Measurements from ENCODE around the gene NGEF.

Gene NGEF

DNA sequence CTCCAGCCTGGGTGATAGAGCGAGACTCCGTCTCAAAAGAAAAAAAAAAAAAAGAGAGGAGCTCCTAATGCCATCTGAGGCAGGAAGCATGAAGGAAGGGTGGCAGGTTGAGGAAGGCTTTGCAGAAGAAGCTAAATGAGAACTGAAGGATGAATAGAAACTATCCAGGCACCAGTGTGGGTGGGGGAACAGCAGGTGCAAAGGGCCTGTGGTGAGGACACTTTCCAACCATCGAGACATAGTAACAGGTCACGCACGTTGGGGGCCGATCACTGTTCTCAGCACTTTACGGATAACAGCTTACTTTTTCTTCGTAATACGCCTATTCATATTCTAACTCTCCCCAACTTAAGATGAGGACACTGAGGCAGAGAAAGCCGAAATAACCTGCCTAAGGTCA lies 58.4 kb downstream of the NGEF start:
- DNase-seq (ENCODE audit: low read depth): no peak
- TF ChIP-seq, protein P1, sequence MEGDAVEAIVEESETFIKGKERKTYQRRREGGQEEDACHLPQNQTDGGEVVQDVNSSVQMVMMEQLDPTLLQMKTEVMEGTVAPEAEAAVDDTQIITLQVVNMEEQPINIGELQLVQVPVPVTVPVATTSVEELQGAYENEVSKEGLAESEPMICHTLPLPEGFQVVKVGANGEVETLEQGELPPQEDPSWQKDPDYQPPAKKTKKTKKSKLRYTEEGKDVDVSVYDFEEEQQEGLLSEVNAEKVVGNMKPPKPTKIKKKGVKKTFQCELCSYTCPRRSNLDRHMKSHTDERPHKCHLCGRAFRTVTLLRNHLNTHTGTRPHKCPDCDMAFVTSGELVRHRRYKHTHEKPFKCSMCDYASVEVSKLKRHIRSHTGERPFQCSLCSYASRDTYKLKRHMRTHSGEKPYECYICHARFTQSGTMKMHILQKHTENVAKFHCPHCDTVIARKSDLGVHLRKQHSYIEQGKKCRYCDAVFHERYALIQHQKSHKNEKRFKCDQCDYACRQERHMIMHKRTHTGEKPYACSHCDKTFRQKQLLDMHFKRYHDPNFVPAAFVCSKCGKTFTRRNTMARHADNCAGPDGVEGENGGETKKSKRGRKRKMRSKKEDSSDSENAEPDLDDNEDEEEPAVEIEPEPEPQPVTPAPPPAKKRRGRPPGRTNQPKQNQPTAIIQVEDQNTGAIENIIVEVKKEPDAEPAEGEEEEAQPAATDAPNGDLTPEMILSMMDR (conservative IDR thresholded peaks at IDR 0.05; ENCODE audit: low read length): no peak
- no peak overlapping the region for H3K4me3 ChIP-seq (ENCODE audit: low read length)

DNA sequence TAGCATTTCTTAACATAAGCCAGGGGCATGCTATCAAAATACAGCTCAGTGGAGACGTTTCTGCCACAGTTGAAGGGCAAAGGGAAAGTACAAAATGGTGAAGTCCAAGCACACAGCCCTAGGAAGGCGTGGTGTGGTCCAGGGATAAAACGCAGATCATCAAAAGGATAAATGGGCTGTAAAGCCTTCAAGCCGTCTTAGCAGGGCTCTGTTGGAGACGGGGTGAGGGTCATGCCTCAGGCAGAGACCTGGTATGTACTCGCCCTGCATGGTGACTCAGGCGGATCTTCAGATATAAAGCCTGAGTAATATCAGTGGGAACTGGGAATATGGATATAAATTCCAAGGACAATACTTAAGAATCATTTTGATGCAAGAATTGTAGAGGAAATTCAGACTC lies 61.2 kb downstream of the NGEF start:
- DNase-seq (ENCODE audit: low read depth): no peak
- H3K4me3 ChIP-seq (ENCODE audit: low read length): no peak overlapping the region
- TF ChIP-seq, protein P1 (conservative IDR thresholded peaks at IDR 0.05; ENCODE audit: low read length): no peak

DNA sequence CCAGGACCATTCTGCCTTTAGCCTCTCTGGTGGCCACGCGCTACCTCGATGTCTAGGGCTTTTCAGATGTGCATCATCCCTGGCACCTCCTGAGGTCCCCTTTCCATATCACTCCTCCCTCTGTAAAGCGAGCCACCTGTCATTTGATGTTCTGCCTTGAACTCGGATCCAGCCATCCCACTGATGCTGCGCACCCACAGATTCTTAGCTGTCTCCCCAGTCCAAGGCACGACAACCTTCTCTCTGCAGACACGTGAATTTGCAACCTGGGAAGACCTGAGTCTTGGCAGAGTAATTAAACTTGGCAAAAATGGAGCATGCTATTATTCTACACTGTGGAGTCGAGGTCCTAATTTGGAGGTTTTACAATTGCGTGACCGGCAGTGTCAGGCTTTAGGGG lies 61.9 kb downstream of the NGEF start:
- no peak for DNase-seq (ENCODE audit: low read depth)
- TF ChIP-seq, protein P1 (conservative IDR thresholded peaks at IDR 0.05; ENCODE audit: low read length): no peak
- H3K4me3 ChIP-seq (ENCODE audit: low read length): no peak overlapping the region

DNA sequence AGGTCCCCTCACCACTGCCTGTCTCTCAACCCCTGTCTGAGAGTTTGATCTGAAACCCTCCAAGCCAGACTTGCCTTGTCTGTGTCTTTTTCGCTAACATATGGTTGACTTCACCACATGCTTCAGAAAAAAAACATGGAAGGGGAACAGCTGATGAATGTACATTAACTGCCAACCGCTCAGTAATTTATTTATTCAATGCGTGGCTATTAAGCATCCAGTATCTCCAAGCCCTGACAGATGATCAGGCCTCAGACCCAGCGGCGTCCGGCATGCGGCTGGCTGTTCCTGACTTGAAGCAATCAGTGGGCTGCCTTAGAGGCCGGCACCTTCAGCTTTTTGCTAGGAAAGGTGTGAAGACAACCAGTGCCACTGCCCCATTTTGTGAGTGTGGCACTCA lies 62.3 kb downstream of the NGEF start:
- H3K4me3 ChIP-seq (ENCODE audit: low read length): no peak overlapping the region
- TF ChIP-seq, protein P1 (conservative IDR thresholded peaks at IDR 0.05; ENCODE audit: low read length): no peak
- no peak for DNase-seq (ENCODE audit: low read depth)

DNA sequence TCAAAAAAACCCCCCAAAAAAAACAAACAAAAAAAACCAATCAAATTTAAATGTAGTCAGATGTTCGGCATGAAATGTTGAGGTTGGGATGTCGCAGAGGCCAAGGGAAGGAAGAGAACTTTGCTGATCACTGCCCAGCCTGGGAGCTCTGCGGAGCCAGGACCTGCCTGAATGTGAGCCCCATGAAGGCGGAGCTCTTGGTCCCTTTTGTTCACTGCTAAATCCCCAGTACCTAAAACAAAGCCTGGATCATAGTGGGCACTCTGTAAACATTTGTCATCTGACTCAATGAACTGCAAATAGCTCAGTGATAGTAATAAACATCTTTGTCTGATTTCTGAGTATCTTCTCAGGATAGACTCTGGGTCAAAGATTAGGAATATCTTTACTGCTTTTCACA lies 64.0 kb downstream of the NGEF start:
- TF ChIP-seq, protein P1 (conservative IDR thresholded peaks at IDR 0.05; ENCODE audit: low read length): no peak
- no peak overlapping the region for H3K4me3 ChIP-seq (ENCODE audit: low read length)
- no peak for DNase-seq (ENCODE audit: low read depth)

DNA sequence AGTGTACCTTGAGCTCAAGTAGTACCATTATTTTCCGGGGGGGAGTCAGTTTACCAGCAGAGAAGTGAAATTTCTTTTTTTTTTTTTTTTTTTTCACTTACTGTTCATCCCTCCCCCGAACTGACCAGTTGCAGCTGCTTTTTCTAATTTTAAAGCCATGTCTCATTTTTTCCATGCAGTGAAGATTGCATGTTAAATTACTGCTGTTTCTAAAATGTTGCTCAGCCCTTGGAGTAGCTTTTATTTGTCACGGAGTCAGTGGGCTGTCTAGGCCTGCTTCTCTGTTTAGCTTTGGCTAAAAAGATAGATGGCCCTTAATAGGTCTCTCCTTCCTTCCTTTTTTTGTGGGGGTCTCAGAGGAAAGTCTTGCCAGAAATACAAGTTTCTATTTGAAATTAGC lies 70.2 kb downstream of the NGEF start:
- DNase-seq (ENCODE audit: low read depth): no peak
- TF ChIP-seq, protein P1 (conservative IDR thresholded peaks at IDR 0.05; ENCODE audit: low read length): no peak
- H3K4me3 ChIP-seq (ENCODE audit: low read length): no peak overlapping the region

DNA sequence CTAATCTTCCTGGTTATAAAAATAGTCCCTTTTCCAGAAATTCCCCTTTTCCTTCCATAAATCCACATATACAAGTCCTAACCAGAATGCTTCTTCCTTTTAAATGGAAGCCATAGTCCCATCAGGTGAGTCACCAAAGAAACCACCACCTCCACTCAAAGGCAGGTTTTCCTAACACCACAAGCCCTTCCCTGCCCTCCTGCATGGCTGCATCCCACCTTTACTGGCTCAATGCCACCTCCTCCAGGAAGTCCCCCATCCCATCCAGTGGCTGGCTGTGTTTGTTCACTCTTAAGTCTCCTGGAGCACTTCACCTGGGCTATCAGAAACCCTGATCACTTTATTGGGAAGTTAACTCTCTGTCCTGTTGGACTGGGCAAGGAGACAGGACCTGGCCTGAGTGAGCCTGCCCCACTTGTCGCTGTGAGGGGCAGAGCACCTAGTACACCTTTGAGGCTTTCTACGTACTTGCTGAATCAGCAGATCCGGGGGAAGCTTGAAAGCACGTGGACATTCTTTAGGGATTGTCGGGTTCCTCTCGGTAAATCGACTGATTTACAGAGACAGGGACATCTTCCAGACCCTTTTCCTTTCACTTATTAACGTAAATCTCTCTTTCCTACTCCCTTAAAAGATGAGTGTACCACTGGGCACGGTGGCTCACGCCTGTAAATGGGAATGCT lies 71.0 kb downstream of the NGEF start:
- TF ChIP-seq, protein P1 (conservative IDR thresholded peaks at IDR 0.05; ENCODE audit: low read length): no peak
- no peak overlapping the region for H3K4me3 ChIP-seq (ENCODE audit: low read length)
- DNase-seq (ENCODE audit: low read depth): no peak

Measured in AG10803 (cell line).